OCI-LY1 (cell line): Measurements from ENCODE around the gene CCNA1.

Source experiments
- H2AFZ ChIP-seq: fragments of 200-600 bp; sonication (generic), shearing (Covaris generic); 2 replicates; pipeline ENCODE4 v1.6.0; 2014; ENCODE audit warnings: antibody characterized with exemption, mild to moderate bottlenecking, low read length
- H3F3A ChIP-seq: fragments of 200-600 bp; sonication (generic), shearing (Covaris generic); 2 replicates; pipeline ENCODE4 v1.6.0; 2014; ENCODE audit warnings: mild to moderate bottlenecking, antibody characterized with exemption, low read length, moderate library complexity; ENCODE audit not compliant: insufficient read depth
- H3K27ac ChIP-seq: fragments of 200-600 bp; sonication (generic); 2 replicates; pipeline ENCODE4 v1.5.1; 2014; ENCODE audit warnings: low read length, mixed run types, mild to moderate bottlenecking, low read depth; ENCODE audit not compliant: poor library complexity, severe bottlenecking
- H3K27me3 ChIP-seq: fragments of 200-600 bp; sonication (generic); 2 replicates; pipeline ENCODE4 v1.6.0; 2014; ENCODE audit warnings: antibody characterized with exemption, mild to moderate bottlenecking, low read length, moderate library complexity; ENCODE audit not compliant: insufficient read depth
- H3K36me3 ChIP-seq: fragments of 200-600 bp; sonication (generic); 2 replicates; pipeline ENCODE4 v1.6.1; 2014; ENCODE audit warnings: mild to moderate bottlenecking, antibody characterized with exemption, low read length, moderate library complexity, mixed read lengths; ENCODE audit not compliant: insufficient read depth
- H3K4me1 ChIP-seq: fragments of 200-600 bp; sonication (generic); 2 replicates; pipeline ENCODE4 v1.5.1; 2014; ENCODE audit warnings: mild to moderate bottlenecking, low read length, moderate library complexity; ENCODE audit not compliant: insufficient read depth, severe bottlenecking
- H3K4me2 ChIP-seq: fragments of 200-600 bp; sonication (generic), shearing (Covaris generic); 2 replicates; pipeline ENCODE4 v1.6.1; 2014; ENCODE audit warnings: low read length
- H3K4me3 ChIP-seq: fragments of 200-600 bp; sonication (generic); 2 replicates; pipeline ENCODE4 v1.5.1; 2014; ENCODE audit warnings: low read length, low read depth, mild to moderate bottlenecking, mixed read lengths; ENCODE audit not compliant: poor library complexity, severe bottlenecking
- H3K79me2 ChIP-seq: fragments of 200-600 bp; shearing (Covaris generic); 2 replicates; pipeline ENCODE4 v1.6.1; 2016; ENCODE audit warnings: mixed run types, low read length, mixed read lengths; ENCODE audit not compliant: insufficient read depth
- H3K9ac ChIP-seq: fragments of 200-600 bp; sonication (generic), shearing (Covaris generic); 2 replicates; pipeline ENCODE4 v1.6.1; 2014; ENCODE audit warnings: mild to moderate bottlenecking, low read length, mixed read lengths
- H3K9me2 ChIP-seq: fragments of 200-600 bp; sonication (generic), shearing (Covaris generic); 2 replicates; pipeline ENCODE4 v1.6.1; 2014; ENCODE audit warnings: low read depth, mild to moderate bottlenecking, low read length, mixed read lengths
- H3K9me3 ChIP-seq: fragments of 200-600 bp; shearing (Covaris generic); 2 replicates; pipeline ENCODE4 v1.6.1; 2014; ENCODE audit warnings: low read length, mixed read lengths
- H4K20me1 ChIP-seq: fragments of 200-600 bp; sonication (generic), shearing (Covaris generic); 2 replicates; pipeline ENCODE4 v1.6.0; 2016; ENCODE audit warnings: mild to moderate bottlenecking, low read length; ENCODE audit not compliant: insufficient read depth
- EZH2 ChIP-seq: fragments of 200-600 bp; sonication (generic), shearing (Covaris generic); IDR thresholded peaks from 2 replicates; pipeline ENCODE4 v1.8.0; 2017; ENCODE audit warnings: borderline replicate concordance, mixed run types, mild to moderate bottlenecking, antibody characterized with exemption, low read length, moderate library complexity, mixed read lengths
- TF ChIP-seq, protein P1 (sequence below): fragments of 200-600 bp; sonication (generic), shearing (Covaris generic); IDR thresholded peaks from 2 replicates; pipeline ENCODE4 v1.5.1; 2017; ENCODE audit warnings: mild to moderate bottlenecking, antibody characterized with exemption, low read length, moderate library complexity, mixed read lengths

The CCNA1 gene

DNA sequence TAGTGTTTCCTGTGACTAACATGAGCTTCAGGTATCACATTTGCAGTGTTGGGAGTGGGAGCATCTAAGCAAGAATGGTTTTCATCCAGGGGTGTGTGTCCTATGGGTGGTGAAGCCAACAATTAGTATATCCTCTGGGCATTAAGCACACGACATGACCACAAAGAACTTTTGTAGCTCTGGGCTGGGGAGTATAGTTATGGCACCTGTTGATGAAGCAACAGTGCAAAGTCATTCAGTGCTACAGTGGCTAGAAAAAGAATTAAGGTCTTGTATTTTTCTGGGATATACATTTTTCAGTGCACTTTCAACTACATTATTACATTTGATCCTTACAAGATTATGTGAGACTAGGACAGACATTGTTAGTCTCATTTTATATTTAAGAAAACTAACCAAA is 21.8 kb downstream of the CCNA1 start:
- no peaks in the 10 kb centered on the region for H3K9me2 ChIP-seq
- TF ChIP-seq EZH2: no peak
- TF ChIP-seq, protein P1, sequence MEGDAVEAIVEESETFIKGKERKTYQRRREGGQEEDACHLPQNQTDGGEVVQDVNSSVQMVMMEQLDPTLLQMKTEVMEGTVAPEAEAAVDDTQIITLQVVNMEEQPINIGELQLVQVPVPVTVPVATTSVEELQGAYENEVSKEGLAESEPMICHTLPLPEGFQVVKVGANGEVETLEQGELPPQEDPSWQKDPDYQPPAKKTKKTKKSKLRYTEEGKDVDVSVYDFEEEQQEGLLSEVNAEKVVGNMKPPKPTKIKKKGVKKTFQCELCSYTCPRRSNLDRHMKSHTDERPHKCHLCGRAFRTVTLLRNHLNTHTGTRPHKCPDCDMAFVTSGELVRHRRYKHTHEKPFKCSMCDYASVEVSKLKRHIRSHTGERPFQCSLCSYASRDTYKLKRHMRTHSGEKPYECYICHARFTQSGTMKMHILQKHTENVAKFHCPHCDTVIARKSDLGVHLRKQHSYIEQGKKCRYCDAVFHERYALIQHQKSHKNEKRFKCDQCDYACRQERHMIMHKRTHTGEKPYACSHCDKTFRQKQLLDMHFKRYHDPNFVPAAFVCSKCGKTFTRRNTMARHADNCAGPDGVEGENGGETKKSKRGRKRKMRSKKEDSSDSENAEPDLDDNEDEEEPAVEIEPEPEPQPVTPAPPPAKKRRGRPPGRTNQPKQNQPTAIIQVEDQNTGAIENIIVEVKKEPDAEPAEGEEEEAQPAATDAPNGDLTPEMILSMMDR: no peak

GRCh38 chr13:36454987-36455386 is 22.7 kb downstream of the CCNA1 start:
- no peak for TF ChIP-seq EZH2
- TF ChIP-seq, protein P1: no peak
- H3K79me2 ChIP-seq: no peaks in the 10 kb centered on the region
- no peaks in the 10 kb centered on the region for H4K20me1 ChIP-seq
- H3K4me2 ChIP-seq: no peak overlapping the region
- H3K9me3 ChIP-seq: no peaks in the 10 kb centered on the region
- no peaks in the 10 kb centered on the region for H3K27me3 ChIP-seq
- no peaks in the 10 kb centered on the region for H3K4me1 ChIP-seq
- H3K9me2 ChIP-seq: no peaks in the 10 kb centered on the region
- no peaks in the 10 kb centered on the region for H3F3A ChIP-seq
- no peak overlapping the region for H3K4me3 ChIP-seq
- H3K9ac ChIP-seq: no peak overlapping the region
- no peaks in the 10 kb centered on the region for H3K36me3 ChIP-seq
- H3K27ac ChIP-seq: no peak overlapping the region
- no peak overlapping the region for H2AFZ ChIP-seq

More for the DNA sequence above, 21.8 kb downstream of the CCNA1 start:
- Histone ChIP-seq H3K27me3 (no peaks in the 10 kb centered on the region), H2AFZ (no peak overlapping the region), H3K4me1 (no peaks in the 10 kb centered on the region), H3F3A (no peaks in the 10 kb centered on the region), H3K36me3 (no peaks in the 10 kb centered on the region), H3K9ac (no peak overlapping the region), H3K4me2 (no peak overlapping the region), H3K9me3 (no peaks in the 10 kb centered on the region), H3K27ac (no peak overlapping the region), H3K79me2 (no peaks in the 10 kb centered on the region), H4K20me1 (no peaks in the 10 kb centered on the region), H3K4me3 (no peak overlapping the region)

DNA sequence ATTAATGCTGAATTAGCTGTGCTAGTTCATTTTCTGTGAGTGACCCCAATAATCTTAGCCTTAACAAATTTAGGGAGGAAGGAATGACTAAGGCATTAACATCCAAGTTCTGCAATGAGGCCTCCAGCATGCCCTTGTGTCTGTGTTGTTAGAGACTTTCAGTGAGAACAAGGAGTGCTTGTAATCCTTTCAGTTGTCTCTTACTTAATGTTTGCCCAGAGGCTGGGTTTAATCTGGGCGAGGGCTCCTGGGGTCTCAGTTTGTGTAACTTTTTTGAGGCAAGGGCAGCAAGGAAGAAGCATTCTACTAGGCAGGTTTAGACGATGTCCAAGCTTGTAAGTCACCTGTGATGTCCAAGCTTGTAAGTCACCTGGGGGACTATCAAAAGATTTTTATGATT is 24.3 kb downstream of the CCNA1 start:
- Histone ChIP-seq H4K20me1 (no peaks in the 10 kb centered on the region), H3K27ac (no peak overlapping the region), H3K9me3 (no peaks in the 10 kb centered on the region), H3K4me1 (no peaks in the 10 kb centered on the region), H3K9ac (no peak overlapping the region), H3F3A (no peaks in the 10 kb centered on the region), H3K27me3 (no peaks in the 10 kb centered on the region), H3K4me2 (no peak overlapping the region), H3K4me3 (no peak overlapping the region), H3K79me2 (no peaks in the 10 kb centered on the region), H3K36me3 (no peaks in the 10 kb centered on the region), H2AFZ (no peak overlapping the region), H3K9me2 (no peaks in the 10 kb centered on the region)
- TF ChIP-seq, protein P1: no peak
- no peak for TF ChIP-seq EZH2
